GM19099 (cell line): ENCODE data around the gene KYNU.
A peak's percentile ranks its signal among the peaks of the same experiment; 100 is the strongest.

ENCODE experiments used
- POLR2A ChIP-seq: IDR thresholded peaks from 3 replicates; pipeline ENCODE4 v1.6.1; 2011; ENCODE audit warnings: low read depth; ENCODE audit not compliant: insufficient read length; ENCODE audit errors: extremely low read depth

The KYNU gene

GRCh38 chr2:142867136-142867535 is 10.3 kb upstream of the KYNU start:
- TF ChIP-seq POLR2A, result no peak

- peak; percentile 51 for TF ChIP-seq POLR2A
These were observed 9.2 kb upstream of the KYNU start for GRCh38 chr2:142868229-142868762.

- no peak for TF ChIP-seq POLR2A
These were observed 7.9 kb upstream of the KYNU start for GRCh38 chr2:142869461-142870106.

- no peak for TF ChIP-seq POLR2A
These were observed 6.9 kb upstream of the KYNU start for GRCh38 chr2:142870526-142870925.

GRCh38 chr2:142871396-142871795 is 6.1 kb upstream of the KYNU start:
- TF ChIP-seq POLR2A, result peak; percentile 26

- no peak for TF ChIP-seq POLR2A
These were observed 4.4 kb upstream of the KYNU start for GRCh38 chr2:142872882-142873724.

DNA sequence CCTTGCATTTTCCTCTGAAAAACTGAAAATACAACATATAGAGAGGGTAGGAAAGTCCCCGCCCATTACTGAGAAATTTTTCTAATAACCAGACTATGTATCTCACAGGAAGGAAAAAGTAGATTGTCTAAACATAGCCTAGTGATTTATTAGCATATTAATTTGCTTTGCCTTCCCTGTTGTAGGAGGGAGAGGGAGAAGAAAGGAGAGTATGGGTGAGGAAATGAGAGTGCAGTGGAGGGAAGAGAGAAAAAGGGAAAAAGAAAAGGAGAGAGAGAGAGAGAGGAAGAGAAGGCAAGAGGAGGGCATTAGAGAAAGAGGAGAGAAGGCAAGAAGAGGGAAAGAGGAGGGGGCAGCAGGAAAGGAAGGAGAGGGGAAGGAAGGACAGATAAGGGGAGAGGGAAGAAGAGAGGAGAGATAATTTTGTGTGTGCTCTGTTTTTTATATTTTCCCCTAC is 3.6 kb upstream of the KYNU start:
- peak; percentile 8 for TF ChIP-seq POLR2A

- no peak for TF ChIP-seq POLR2A
These were observed 3.1 kb upstream of the KYNU start for GRCh38 chr2:142874293-142874814.

DNA sequence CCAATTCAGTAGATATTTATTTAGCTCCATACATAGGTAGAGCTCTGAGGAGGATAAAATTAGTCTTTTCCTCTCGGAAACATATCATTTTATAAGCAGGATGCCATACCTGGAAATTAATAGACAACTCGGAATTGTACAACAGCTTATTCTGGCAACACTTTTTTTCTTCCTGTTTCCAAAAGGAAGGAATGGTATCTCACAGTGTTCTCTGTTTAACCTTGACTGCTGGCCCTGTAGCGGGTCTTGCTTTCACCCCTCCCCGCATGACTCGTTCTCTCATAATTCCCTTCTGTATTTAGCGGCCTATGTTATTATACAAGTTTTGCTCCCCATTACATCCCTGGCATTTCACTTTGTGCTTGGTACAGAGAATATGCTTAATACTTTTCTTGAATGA is 2.5 kb upstream of the KYNU start:
- no peak for TF ChIP-seq POLR2A

GRCh38 chr2:142875652-142876051 is 1.8 kb upstream of the KYNU start:
- TF ChIP-seq POLR2A, result no peak

DNA sequence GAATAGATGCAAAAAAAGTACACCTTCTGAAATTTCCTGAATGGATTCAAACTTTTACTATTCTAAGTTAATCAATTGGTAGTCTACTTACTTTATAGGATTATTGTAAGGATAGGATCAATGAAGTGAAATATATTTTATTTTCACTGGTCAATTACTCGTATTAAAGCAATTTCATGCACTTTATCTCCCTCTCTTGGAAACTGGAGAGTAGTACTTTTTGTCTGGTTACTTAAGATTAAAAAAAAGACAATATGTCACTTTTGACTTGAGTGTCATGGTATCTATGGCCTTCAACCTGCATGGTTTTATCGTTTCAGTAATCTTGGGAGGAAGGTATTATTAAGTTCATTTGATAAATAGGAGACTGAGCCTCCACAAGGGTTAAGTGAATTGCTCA is 1.0 kb upstream of the KYNU start:
- no peak for TF ChIP-seq POLR2A

DNA sequence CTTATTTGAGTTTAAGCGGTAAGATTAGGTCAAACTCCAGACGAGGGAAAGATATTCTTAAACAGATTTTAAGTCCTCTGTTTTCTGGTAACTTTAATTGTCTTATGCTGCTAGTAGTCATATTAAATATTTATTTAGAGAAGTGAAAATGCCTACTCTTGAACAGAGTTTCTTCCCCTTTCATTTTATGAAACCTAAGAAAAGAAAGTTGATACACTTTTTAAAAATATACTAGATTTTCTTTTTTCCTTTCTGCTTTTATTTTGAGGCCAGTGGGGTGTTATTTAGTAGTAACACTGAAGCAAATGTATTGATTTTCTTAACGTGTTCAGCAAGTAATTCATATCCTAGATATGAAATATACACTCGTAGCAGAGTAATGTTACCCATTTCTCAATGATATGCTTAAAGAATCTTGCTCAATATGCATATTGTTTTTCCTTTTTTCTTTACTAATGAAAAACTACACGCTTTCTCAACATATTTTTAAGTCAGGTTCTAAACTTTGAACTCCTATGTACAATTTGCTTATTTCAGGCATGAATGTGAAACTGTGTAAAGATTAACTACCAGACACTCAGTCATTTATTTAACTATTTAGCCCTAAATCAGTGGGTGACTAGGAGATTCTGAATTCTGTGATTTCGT is 691 bp downstream of the KYNU start:
- TF ChIP-seq POLR2A, result no peak

GRCh38 chr2:142879151-142879550 is 1.7 kb downstream of the KYNU start:
- TF ChIP-seq POLR2A, result peak; percentile 29

DNA sequence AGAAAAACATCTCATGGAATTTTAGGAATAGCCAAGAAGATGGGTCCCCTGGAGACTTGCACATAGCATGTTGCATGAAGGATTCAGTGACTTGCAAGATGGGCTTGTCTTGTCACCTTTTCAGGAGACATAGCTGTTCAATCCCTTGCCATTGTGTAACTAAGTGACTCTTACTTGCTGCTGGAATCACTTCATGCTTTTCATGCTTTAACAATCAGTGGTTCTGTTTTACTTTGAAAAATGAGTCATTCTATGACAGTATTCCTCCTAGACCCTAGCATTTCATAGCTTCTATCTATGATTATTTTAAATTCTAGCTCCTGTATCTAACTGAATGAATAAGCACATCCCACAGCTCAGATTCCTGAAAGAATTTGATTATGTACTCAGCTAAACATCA is 2.8 kb downstream of the KYNU start:
- no peak for TF ChIP-seq POLR2A

- no peak for TF ChIP-seq POLR2A
These were observed 4.2 kb downstream of the KYNU start for GRCh38 chr2:142881619-142882018.
